AG09309 (cell line): ENCODE results near the gene NFATC2IP.
"Not testable (repeated sequence)": the region's sequence is repeated elsewhere in the genome, so short reads cannot be mapped to it uniquely, and the experiment has no call there.

Experiments
- DNase-seq: peaks from one replicate; pipeline ENCODE4 v3.0.0-alpha.2; 2010; ENCODE audit warnings: low read depth
- H3K4me3 ChIP-seq: 2 replicates; pipeline ENCODE4 v1.5.1; 2011; ENCODE audit warnings: mild to moderate bottlenecking, low read depth, low read length, moderate library complexity; ENCODE audit not compliant: control insufficient read depth
- CTCF ChIP-seq: IDR thresholded peaks from 2 replicates; pipeline ENCODE4 v1.5.1; 2011; ENCODE audit warnings: mild to moderate bottlenecking, low read depth, low read length, inconsistent platforms; ENCODE audit not compliant: insufficient read depth, control insufficient read depth; ENCODE audit errors: missing control alignments

NFATC2IP gene

GRCh38 chr16:28967156-28967555 lies 16.4 kb downstream of the NFATC2IP start:
- no peak overlapping the region for H3K4me3 ChIP-seq
- no peak for DNase-seq
- TF ChIP-seq CTCF: no peak

DNA sequence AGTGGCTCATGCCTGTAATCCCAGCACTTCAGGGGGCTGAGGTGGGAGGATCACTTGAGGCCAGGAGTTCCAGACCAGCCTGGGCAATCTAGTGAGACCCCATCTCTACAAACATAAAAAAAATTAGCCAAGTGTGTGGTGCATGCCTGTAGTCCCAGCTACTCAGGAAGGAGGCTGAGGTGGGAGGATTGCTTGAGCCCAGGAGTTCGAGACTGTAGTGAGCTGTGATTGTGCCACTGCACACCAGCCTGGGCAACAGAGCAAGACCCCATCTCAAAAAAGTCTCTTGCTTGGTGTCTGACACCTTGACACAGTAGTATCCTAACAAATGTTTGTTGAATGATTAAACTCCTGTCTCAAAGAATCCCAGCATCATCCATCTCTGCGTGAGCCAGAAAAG lies 19.0 kb downstream of the NFATC2IP start:
- H3K4me3 ChIP-seq, DNase-seq: not testable (repeated sequence)

DNA sequence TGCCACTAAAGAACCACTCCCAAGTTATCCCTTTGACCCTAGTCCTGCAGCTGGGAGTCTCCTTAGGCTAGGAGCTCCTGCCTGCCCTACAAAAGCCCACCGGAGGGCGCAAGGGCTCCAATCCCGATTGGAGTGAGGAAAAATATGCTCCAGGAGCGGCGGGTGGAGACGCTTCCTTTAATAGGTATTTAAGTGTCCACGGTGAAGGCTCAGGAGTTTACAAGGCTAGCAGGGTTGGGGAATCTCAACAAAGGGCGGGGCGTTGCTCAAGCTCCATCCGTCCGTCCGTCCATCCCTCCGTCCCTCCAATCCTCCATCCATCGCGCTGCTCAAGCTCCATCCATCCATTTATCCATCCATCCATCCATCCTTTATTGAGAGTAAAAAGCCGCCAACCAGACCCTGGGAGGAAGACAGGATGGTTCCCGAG lies 23.3 kb downstream of the NFATC2IP start:
- peak; percentile 82 for TF ChIP-seq CTCF
- peak overlapping the region; percentile 94 for H3K4me3 ChIP-seq
- DNase-seq: peak; percentile 7

GRCh38 chr16:28974437-28975157 lies 23.9 kb downstream of the NFATC2IP start, which contains the start of gene SPNS1:
TSS of gene SPNS1 (plus strand) at chr16:28974778. CDS start at chr16:28975152, 374 bp downstream.
- TF ChIP-seq CTCF: no peak
- H3K4me3 ChIP-seq: peak within 1 kb of the TSS; percentile 94
- DNase-seq: peak; percentile 80

GRCh38 chr16:28975158-28975599 lies 24.4 kb downstream of the NFATC2IP start:
- TF ChIP-seq CTCF: no peak
- peak overlapping the region; percentile 94 for H3K4me3 ChIP-seq
- DNase-seq: no peak

DNA sequence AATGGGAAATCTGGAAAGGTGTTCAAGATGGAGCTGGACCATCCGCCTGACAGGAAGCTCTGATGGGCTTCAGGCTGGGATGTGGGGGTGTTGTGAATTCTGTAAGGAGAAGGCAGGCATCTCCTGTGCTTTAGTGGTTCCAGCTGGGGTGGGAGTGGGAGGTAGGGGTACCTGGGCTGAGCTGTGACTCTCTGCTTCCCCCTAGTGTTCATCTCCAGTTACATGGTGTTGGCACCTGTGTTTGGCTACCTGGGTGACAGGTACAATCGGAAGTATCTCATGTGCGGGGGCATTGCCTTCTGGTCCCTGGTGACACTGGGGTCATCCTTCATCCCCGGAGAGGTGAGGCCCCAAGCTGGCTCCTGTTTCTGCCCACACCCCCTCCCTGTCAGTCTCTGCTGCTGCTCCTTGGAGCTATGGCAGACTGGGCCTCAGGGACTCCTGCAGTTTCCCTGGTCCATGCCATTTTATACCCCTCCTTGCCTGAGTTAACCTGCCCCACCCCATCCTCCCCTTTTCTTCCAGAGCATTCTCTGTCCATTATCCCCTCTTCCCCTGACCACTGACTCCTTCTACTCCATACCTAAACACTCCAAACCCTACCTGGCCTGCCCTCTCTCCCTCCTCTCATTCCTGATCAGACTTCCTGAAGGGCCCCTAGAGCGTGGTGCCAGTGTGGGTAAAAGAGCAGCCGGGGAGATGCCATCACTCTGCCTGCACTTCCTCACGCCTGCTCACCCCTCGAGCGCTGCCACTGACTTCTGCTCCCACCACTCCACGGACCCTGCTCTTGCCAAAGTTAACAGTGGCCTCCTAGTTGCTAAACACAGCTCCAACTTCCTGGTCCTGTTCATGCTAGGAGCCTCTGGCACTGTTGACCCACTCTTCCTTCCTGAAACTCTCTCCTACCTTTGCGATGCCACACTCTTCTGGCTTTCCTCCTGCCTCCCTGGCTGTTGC lies 27.2 kb downstream of the NFATC2IP start:
- peak; percentile 24 for TF ChIP-seq CTCF
- no peak overlapping the region for H3K4me3 ChIP-seq
- no peak for DNase-seq

GRCh38 chr16:28980330-28980729 lies 29.6 kb downstream of the NFATC2IP start:
- not testable (repeated sequence) for DNase-seq

More at GRCh38 chr16:28980330-28980729, 29.6 kb downstream of the NFATC2IP start:
- not testable (repeated sequence) for H3K4me3 ChIP-seq
